ENCODE measurements around the gene SLC44A5.

DNA sequence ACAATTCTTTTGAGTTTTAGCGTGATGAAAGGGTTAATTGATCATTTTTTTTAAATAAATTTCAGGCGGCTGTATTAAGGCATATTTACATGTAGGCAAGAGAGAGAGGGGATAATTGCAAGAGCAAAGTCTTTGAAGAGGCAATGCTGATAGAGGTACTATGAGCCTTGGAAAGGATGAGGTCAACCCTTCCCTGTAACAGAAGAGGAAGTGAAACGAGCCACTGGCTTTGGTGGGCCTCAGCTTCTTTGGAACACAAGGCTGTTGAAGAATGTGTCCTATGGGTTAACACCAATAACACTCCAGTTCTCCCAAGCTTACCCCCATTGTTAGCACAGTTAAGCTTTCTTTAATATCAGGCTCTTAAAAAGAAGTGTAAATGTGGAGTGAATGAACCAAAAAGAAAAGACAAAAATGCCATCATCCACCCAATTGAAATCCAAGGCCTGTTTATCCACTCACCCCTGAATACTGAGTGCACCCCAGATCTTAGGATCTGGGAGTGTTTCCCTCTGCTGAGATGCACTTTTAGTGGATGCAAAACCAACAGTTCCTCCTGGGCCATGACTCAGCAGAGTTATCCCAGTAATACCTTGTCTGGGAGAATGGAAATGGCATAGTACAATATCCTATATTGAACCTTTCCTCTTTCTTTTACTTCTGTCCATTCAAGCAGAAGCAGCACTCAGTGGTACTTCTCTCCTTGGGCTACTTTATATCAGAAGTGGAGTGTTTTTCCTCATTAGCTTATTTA lies 216.4 kb downstream of the SLC44A5 start:
- TF ChIP-seq, protein P1, sequence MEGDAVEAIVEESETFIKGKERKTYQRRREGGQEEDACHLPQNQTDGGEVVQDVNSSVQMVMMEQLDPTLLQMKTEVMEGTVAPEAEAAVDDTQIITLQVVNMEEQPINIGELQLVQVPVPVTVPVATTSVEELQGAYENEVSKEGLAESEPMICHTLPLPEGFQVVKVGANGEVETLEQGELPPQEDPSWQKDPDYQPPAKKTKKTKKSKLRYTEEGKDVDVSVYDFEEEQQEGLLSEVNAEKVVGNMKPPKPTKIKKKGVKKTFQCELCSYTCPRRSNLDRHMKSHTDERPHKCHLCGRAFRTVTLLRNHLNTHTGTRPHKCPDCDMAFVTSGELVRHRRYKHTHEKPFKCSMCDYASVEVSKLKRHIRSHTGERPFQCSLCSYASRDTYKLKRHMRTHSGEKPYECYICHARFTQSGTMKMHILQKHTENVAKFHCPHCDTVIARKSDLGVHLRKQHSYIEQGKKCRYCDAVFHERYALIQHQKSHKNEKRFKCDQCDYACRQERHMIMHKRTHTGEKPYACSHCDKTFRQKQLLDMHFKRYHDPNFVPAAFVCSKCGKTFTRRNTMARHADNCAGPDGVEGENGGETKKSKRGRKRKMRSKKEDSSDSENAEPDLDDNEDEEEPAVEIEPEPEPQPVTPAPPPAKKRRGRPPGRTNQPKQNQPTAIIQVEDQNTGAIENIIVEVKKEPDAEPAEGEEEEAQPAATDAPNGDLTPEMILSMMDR (IDR thresholded peaks at IDR 0.05): no peak
- TF ChIP-seq POLR2A (IDR thresholded peaks at IDR 0.05): no peak
